GM23338 (cell line): ENCODE data around the gene CD5L. TPM values are rescaled to one million over a fixed set of nuclear protein-coding genes. Genes with fewer than 3 reads are reported as not detected.

Experiments used
- ATAC-seq: fragments of 200-7000 bp; cut with Tn5 transposase; 3 replicates; pipeline ENCODE4 v1.9.1; 2020
- DNase-seq: peaks from one replicate; pipeline ENCODE4 v3.0.0-alpha.2; 2015; ENCODE audit warnings: low spot score
- H2AFZ ChIP-seq: fragments of 200-600 bp; sonication (generic); 2 replicates; pipeline ENCODE4 v1.8.0; 2016; ENCODE audit warnings: antibody characterized with exemption, mild to moderate bottlenecking, moderate library complexity
- H3F3A ChIP-seq: fragments of 200-600 bp; sonication (generic); replicated peaks from 2 replicates; pipeline ENCODE4 v1.8.0; 2017; ENCODE audit warnings: antibody characterized with exemption, mixed run types, low read depth
- H3K27ac ChIP-seq: fragments of 200-600 bp; sonication (generic); 2 replicates; pipeline ENCODE4 v1.6.1; 2016; ENCODE audit warnings: low read depth
- H3K27me3 ChIP-seq: fragments of 200-600 bp; sonication (generic); 2 replicates; pipeline ENCODE4 v1.8.0; 2016; ENCODE audit warnings: mild to moderate bottlenecking, mixed run types, moderate library complexity; ENCODE audit not compliant: insufficient read depth
- H3K36me3 ChIP-seq: fragments of 200-600 bp; sonication (generic); 2 replicates; pipeline ENCODE4 v1.8.0; 2016; ENCODE audit warnings: mild to moderate bottlenecking; ENCODE audit not compliant: insufficient read depth
- H3K4me1 ChIP-seq: fragments of 200-600 bp; sonication (generic); 2 replicates; pipeline ENCODE4 v1.8.0; 2016; ENCODE audit warnings: mild to moderate bottlenecking, moderate library complexity; ENCODE audit not compliant: insufficient read depth
- H3K4me2 ChIP-seq: fragments of 200-600 bp; sonication (generic); 2 replicates; pipeline ENCODE4 v1.7.1; 2017; ENCODE audit warnings: mixed run types
- H3K4me3 ChIP-seq: fragments of 200-600 bp; sonication (generic); 2 replicates; pipeline ENCODE4 v1.6.1; 2016; ENCODE audit warnings: mixed run types
- H3K79me2 ChIP-seq: fragments of 200-600 bp; sonication (generic); replicated peaks from 2 replicates; pipeline ENCODE4 v1.8.0; 2017; ENCODE audit warnings: mild to moderate bottlenecking; ENCODE audit not compliant: insufficient read depth
- H3K9me2 ChIP-seq: fragments of 200-600 bp; sonication (generic); 2 replicates; pipeline ENCODE4 v1.8.0; 2017; ENCODE audit not compliant: insufficient read depth
- H4K20me1 ChIP-seq: fragments of 200-600 bp; sonication (generic); replicated peaks from 2 replicates; pipeline ENCODE4 v1.8.0; 2017; ENCODE audit warnings: mild to moderate bottlenecking; ENCODE audit not compliant: insufficient read depth
- H3K27ac Mint-ChIP-seq: 2 replicates; pipeline ENCODE4 v1.8.0; 2020; ENCODE audit warnings: inconsistent platforms, mild to moderate bottlenecking, moderate library complexity, mixed read lengths
- H3K27me3 Mint-ChIP-seq: 3 replicates; pipeline ENCODE4 v1.8.0; 2022; ENCODE audit warnings: low read depth, mild to moderate bottlenecking, moderate library complexity, mixed read lengths, inconsistent platforms; ENCODE audit not compliant: insufficient read depth, poor library complexity
- H3K36me3 Mint-ChIP-seq: 3 replicates; pipeline ENCODE4 v1.8.0; 2021; ENCODE audit warnings: low read depth, mild to moderate bottlenecking, inconsistent platforms, moderate library complexity, mixed read lengths
- H3K4me1 Mint-ChIP-seq: 3 replicates; pipeline ENCODE4 v1.8.0; 2020; ENCODE audit warnings: mild to moderate bottlenecking, inconsistent platforms, mixed read lengths
- H3K4me3 Mint-ChIP-seq: 3 replicates; pipeline ENCODE4 v1.8.0; 2021; ENCODE audit warnings: moderate library complexity, mild to moderate bottlenecking, inconsistent platforms, mixed read lengths
- H3K9me3 Mint-ChIP-seq: 3 replicates; pipeline ENCODE4 v1.8.0; 2020; ENCODE audit warnings: moderate library complexity, mild to moderate bottlenecking, inconsistent platforms, mixed read lengths
- CREB1 ChIP-seq: fragments of 250-450 bp; sonication (Bioruptor Pico); IDR thresholded peaks from 2 replicates; pipeline ENCODE4 v1.5.0; 2020; ENCODE audit warnings: low read depth, mild to moderate bottlenecking, moderate library complexity
- EZH2 ChIP-seq: fragments of 200-600 bp; sonication (generic); IDR thresholded peaks from one replicate; pipeline ENCODE4 v1.8.0; 2017; ENCODE audit warnings: antibody characterized with exemption, mild to moderate bottlenecking, low read depth; ENCODE audit not compliant: unreplicated experiment
- EZH2phosphoT487 ChIP-seq: fragments of 200-600 bp; sonication (generic); IDR thresholded peaks from one replicate; pipeline ENCODE4 v1.8.1; 2018; ENCODE audit warnings: antibody characterized with exemption; ENCODE audit not compliant: unreplicated experiment
- JUNB ChIP-seq: IDR thresholded peaks from one replicate; pipeline ENCODE4 v1.6.1; 2016; ENCODE audit warnings: antibody characterized with exemption; ENCODE audit not compliant: unreplicated experiment
- POLR2AphosphoS5 ChIP-seq: IDR thresholded peaks from 2 replicates; pipeline ENCODE4 v1.6.1; 2016; ENCODE audit warnings: antibody characterized with exemption, low read depth
- REST ChIP-seq: IDR thresholded peaks from one replicate; pipeline ENCODE4 v1.6.1; 2018; ENCODE audit warnings: antibody characterized with exemption; ENCODE audit not compliant: unreplicated experiment
- ZNF331 ChIP-seq: fragments of 250-450 bp; sonication (Bioruptor Pico); IDR thresholded peaks from 2 replicates; pipeline ENCODE4 v1.5.0; 2020; ENCODE audit warnings: low read depth, mild to moderate bottlenecking, moderate library complexity
- polyA plus RNA-seq: library from polyadenylated mRNA; unstranded; fragments of >200 nt; fragmentation: Nextera tagmentation; extraction: Ambion mirVana; gene quantifications from 2 replicates; pipeline ENCODE4 v1.2.1, GENCODE V29; 2016
- total RNA-seq: library from RNA; depleted of rRNA; stranded (reverse); fragments of >200 nt; shearing (Covaris generic); gene quantifications from 2 replicates; pipeline ENCODE4 v1.2.3, GENCODE V29; 2014
- TF ChIP-seq, protein P1 (sequence below), 2 experiments: fragments of 200-600 bp in 1 of 2; sonication (generic) in 1 of 2; conservative IDR thresholded peaks; 2 replicates each; pipeline versions ENCODE4 v1.5.1 to v1.6.1; 2016 to 2017; ENCODE audit warnings: antibody characterized with exemption in 2 of 2, low read depth in 2 of 2, mild to moderate bottlenecking in 2 of 2, moderate library complexity in 1 of 2

CD5L gene
- total and polyA plus RNA-seq, 2 experiments from 2014 or later: not detected

- no peak for DNase-seq
- Histone ChIP-seq H3K4me3 (no peak overlapping the region), H3F3A (no peaks in the 10 kb centered on the region), H3K27me3 (no peaks in the 10 kb centered on the region), H2AFZ (peak overlapping the region; percentile 47; the same call in 1 of the 2 replicates), H3K79me2 (no peaks in the 10 kb centered on the region), H3K27ac (no peak overlapping the region), H4K20me1 (no peaks in the 10 kb centered on the region), H3K4me2 (no peak overlapping the region), H3K4me1 (no peaks in the 10 kb centered on the region), H3K36me3 (no peaks in the 10 kb centered on the region), H3K9me2 (peaks cover 10% of the 10 kb centered on the region)
- Mint-ChIP-seq H3K27ac (no peak overlapping the region), H3K4me1 (no peaks in the 10 kb centered on the region), H3K9me3 (no peaks in the 10 kb centered on the region; the same call in 1 of the 3 replicates), H3K4me3 (no peak overlapping the region), H3K36me3 (no peaks in the 10 kb centered on the region), H3K27me3 (peaks cover 4% of the 10 kb centered on the region)
- TF ChIP-seq REST (no peak), EZH2phosphoT487 (no peak), JUNB (no peak)
- TF ChIP-seq, protein P1, sequence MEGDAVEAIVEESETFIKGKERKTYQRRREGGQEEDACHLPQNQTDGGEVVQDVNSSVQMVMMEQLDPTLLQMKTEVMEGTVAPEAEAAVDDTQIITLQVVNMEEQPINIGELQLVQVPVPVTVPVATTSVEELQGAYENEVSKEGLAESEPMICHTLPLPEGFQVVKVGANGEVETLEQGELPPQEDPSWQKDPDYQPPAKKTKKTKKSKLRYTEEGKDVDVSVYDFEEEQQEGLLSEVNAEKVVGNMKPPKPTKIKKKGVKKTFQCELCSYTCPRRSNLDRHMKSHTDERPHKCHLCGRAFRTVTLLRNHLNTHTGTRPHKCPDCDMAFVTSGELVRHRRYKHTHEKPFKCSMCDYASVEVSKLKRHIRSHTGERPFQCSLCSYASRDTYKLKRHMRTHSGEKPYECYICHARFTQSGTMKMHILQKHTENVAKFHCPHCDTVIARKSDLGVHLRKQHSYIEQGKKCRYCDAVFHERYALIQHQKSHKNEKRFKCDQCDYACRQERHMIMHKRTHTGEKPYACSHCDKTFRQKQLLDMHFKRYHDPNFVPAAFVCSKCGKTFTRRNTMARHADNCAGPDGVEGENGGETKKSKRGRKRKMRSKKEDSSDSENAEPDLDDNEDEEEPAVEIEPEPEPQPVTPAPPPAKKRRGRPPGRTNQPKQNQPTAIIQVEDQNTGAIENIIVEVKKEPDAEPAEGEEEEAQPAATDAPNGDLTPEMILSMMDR (conservative IDR thresholded peaks at IDR 0.05; ENCODE audit: low read depth in 2 of 2): no peak
- ATAC-seq: no peak
Observed at GRCh38 chr1:157838966-157839365, 2.6 kb downstream of the CD5L start.

DNA sequence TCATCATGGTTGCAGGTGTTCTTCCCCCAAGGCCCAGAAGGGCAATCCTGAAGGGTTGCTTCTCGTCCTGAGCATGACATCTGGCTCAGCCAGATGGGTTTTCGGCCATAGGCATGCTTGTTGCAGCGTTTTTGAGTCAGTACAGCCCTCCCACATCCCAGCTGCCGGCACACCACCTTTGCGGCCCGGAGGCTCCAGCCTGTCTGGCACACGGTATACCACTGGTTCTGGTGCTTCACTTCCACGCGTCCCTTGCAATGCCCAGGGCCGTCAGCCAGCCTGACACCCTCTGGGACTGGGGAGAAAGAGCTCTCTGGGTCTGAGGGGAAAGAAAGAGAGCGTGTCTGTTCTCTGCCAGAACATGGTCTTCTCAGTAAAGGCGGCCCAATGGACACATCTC lies 7.2 kb downstream of the CD5L start:
- no peak overlapping the region for H3K4me3 ChIP-seq
- no peaks in the 10 kb centered on the region for H3K4me1 Mint-ChIP-seq
- H3F3A ChIP-seq: no peaks in the 10 kb centered on the region
- no peaks in the 10 kb centered on the region for H3K27me3 ChIP-seq
- H3K9me3 Mint-ChIP-seq: no peaks in the 10 kb centered on the region; the same call in 2 of the 3 replicates
- DNase-seq (no peak), ATAC-seq (no peak)
- H3K36me3 Mint-ChIP-seq: no peaks in the 10 kb centered on the region
- no peaks in the 10 kb centered on the region for H3K79me2 ChIP-seq
- H2AFZ ChIP-seq: no peak overlapping the region
- no peak overlapping the region for H3K27ac ChIP-seq
- no peak overlapping the region for H3K4me3 Mint-ChIP-seq
- H3K4me2 ChIP-seq: no peak overlapping the region
- H3K36me3 ChIP-seq: no peaks in the 10 kb centered on the region
- H4K20me1 ChIP-seq: no peaks in the 10 kb centered on the region
- no peaks in the 10 kb centered on the region for H3K4me1 ChIP-seq
- no peak overlapping the region for H3K27ac Mint-ChIP-seq
- H3K27me3 Mint-ChIP-seq: peaks cover under 1% of the 10 kb centered on the region
- peaks cover 7% of the 10 kb centered on the region for H3K9me2 ChIP-seq
- TF ChIP-seq ZNF331 (CRISPR knock-in tag): no peak
- TF ChIP-seq CREB1 (CRISPR knock-in tag): no peak
- TF ChIP-seq POLR2AphosphoS5: no peak
- TF ChIP-seq, protein P1 (conservative IDR thresholded peaks at IDR 0.05; ENCODE audit: low read depth in 2 of 2): no peak
- TF ChIP-seq JUNB: no peak
- TF ChIP-seq REST: no peak
- TF ChIP-seq EZH2: no peak
